Stimulated activated CD8-positive, alpha-beta memory T cell treated with anti-CD3 and anti-CD28 coated beads, Interleukin-15, amount 100 ng/mL, for 1 hour (primary cell): Measurements from ENCODE around the gene SERTAD4.
"Not testable (repeated sequence)": the region's sequence is repeated elsewhere in the genome, so short reads cannot be mapped to it uniquely, and the experiment has no call there.

ENCODE experiments used
- DNase-seq: peaks from one replicate; pipeline ENCODE4 v3.0.0-alpha.2; 2020; ENCODE audit warnings: low read depth

The SERTAD4 gene

GRCh38 chr1:210260096-210260495 lies 27.5 kb downstream of the SERTAD4 start:
- no peak for DNase-seq

- no peak for DNase-seq
Observed at GRCh38 chr1:210262167-210262896, 29.7 kb downstream of the SERTAD4 start.

GRCh38 chr1:210262897-210263272 lies 30.3 kb downstream of the SERTAD4 start:
- DNase-seq = no peak

- DNase-seq = no peak
Observed at GRCh38 chr1:210263963-210264362, 31.4 kb downstream of the SERTAD4 start.

- no peak for DNase-seq
Observed at GRCh38 chr1:210264496-210265380, 32.1 kb downstream of the SERTAD4 start.

- not testable (repeated sequence) for DNase-seq
Observed at GRCh38 chr1:210265392-210265955, 32.9 kb downstream of the SERTAD4 start.

- DNase-seq = no peak
Observed at GRCh38 chr1:210269981-210270380, 37.4 kb downstream of the SERTAD4 start.

- no peak for DNase-seq
Observed at GRCh38 chr1:210272666-210273065, 40.1 kb downstream of the SERTAD4 start.

- DNase-seq = no peak
Observed at GRCh38 chr1:210280221-210280620, 47.6 kb downstream of the SERTAD4 start.

- no peak for DNase-seq
Observed at GRCh38 chr1:210288116-210288515, 55.5 kb downstream of the SERTAD4 start.

- DNase-seq = no peak
Observed at GRCh38 chr1:210289248-210289647, 56.7 kb downstream of the SERTAD4 start.

GRCh38 chr1:210291081-210291764 lies 58.6 kb downstream of the SERTAD4 start:
- DNase-seq = no peak

GRCh38 chr1:210291786-210292230 lies 59.2 kb downstream of the SERTAD4 start:
- DNase-seq = no peak

GRCh38 chr1:210292231-210292871 lies 59.8 kb downstream of the SERTAD4 start:
- peak; percentile 4 for DNase-seq

- DNase-seq = no peak
Observed at GRCh38 chr1:210293171-210293607, 60.6 kb downstream of the SERTAD4 start.

GRCh38 chr1:210294999-210295745 lies 62.6 kb downstream of the SERTAD4 start:
- DNase-seq = no peak
